ENCODE results near the gene BLOC1S3.

DNA sequence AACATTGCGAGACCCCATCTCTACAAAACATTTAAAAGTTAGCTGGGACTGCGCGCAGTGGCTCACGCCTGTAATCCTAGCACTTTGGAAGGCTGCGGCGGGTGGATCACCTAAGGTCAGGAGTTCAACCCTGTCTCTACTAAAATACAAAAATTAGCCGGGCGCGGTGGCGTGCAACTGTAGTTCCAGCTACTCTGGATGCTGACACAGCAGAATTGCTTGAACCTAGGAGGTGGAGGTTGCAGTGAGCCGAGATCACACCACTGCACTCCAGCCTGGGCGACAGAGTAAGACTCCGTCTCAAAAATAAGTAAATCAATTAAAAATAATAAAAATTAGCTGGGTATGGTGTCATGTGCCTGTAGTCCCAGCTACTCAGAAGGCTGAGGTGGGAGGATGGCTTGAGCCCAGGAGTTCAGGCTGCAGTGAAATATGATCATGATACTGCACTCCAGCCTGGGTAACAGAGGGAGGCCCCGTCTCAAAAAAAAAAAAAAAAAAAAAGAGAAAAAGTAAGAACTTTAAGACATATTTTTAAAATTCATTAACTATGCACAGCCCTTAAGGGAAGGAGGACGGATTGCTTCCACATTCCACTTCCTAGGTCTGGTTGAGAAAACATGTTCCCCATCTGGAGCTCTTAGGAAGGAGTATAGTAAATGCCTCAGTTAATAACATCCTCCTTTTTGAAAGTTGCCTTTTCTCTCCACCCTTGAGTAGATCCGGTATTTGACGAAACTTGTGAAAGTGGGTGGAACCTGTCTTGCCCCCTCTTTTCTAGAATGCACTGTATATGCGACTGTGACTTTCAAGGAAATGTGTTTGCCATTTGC is 40.5 kb downstream of the BLOC1S3 start:
- TF ChIP-seq, protein P1, sequence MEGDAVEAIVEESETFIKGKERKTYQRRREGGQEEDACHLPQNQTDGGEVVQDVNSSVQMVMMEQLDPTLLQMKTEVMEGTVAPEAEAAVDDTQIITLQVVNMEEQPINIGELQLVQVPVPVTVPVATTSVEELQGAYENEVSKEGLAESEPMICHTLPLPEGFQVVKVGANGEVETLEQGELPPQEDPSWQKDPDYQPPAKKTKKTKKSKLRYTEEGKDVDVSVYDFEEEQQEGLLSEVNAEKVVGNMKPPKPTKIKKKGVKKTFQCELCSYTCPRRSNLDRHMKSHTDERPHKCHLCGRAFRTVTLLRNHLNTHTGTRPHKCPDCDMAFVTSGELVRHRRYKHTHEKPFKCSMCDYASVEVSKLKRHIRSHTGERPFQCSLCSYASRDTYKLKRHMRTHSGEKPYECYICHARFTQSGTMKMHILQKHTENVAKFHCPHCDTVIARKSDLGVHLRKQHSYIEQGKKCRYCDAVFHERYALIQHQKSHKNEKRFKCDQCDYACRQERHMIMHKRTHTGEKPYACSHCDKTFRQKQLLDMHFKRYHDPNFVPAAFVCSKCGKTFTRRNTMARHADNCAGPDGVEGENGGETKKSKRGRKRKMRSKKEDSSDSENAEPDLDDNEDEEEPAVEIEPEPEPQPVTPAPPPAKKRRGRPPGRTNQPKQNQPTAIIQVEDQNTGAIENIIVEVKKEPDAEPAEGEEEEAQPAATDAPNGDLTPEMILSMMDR (optimal IDR thresholded peaks at IDR 0.05 in 1 of 3, IDR thresholded peaks at IDR 0.05 in 1 of 3, conservative IDR thresholded peaks at IDR 0.05 in 1 of 3; ENCODE audit: extremely low read depth in 1 of 3, insufficient read depth in 2 of 3, low read length in 3 of 3): no peak
- TF ChIP-seq EZH2 (IDR thresholded peaks at IDR 0.05; ENCODE audit: low read length): no peak

All from keratinocyte (primary cell).